AG09309 (cell line): ENCODE data around the gene PPM1K.
"Not testable (repeated sequence)": the region's sequence is repeated elsewhere in the genome, so short reads cannot be mapped to it uniquely, and the experiment has no call there.

Source experiments
- DNase-seq: peaks from one replicate; pipeline ENCODE4 v3.0.0-alpha.2; 2010; ENCODE audit warnings: low read depth
- H3K4me3 ChIP-seq: 2 replicates; pipeline ENCODE4 v1.5.1; 2011; ENCODE audit warnings: mild to moderate bottlenecking, low read depth, low read length, moderate library complexity; ENCODE audit not compliant: control insufficient read depth
- CTCF ChIP-seq: IDR thresholded peaks from 2 replicates; pipeline ENCODE4 v1.5.1; 2011; ENCODE audit warnings: mild to moderate bottlenecking, low read depth, low read length, inconsistent platforms; ENCODE audit not compliant: insufficient read depth, control insufficient read depth; ENCODE audit errors: missing control alignments

PPM1K gene

GRCh38 chr4:88315460-88316017 is 31.2 kb upstream of the PPM1K start:
- TF ChIP-seq CTCF = no peak
- no peak overlapping the region for H3K4me3 ChIP-seq
- DNase-seq = no peak

- DNase-seq, H3K4me3 ChIP-seq: not testable (repeated sequence)
Observed at GRCh38 chr4:88313088-88313624, 28.8 kb upstream of the PPM1K start.

GRCh38 chr4:88308587-88308986 is 24.2 kb upstream of the PPM1K start:
- no peak for DNase-seq
- H3K4me3 ChIP-seq = no peak overlapping the region
- TF ChIP-seq CTCF = no peak

GRCh38 chr4:88297725-88298454 is 13.5 kb upstream of the PPM1K start:
- no peak overlapping the region for H3K4me3 ChIP-seq
- no peak for TF ChIP-seq CTCF
- no peak for DNase-seq

- no peak overlapping the region for H3K4me3 ChIP-seq
- no peak for TF ChIP-seq CTCF
- no peak for DNase-seq
Observed at GRCh38 chr4:88297212-88297516, 12.8 kb upstream of the PPM1K start.

- no peak for DNase-seq
- TF ChIP-seq CTCF = no peak
- no peak overlapping the region for H3K4me3 ChIP-seq
Observed at GRCh38 chr4:88296413-88297211, 12.3 kb upstream of the PPM1K start.

- DNase-seq = no peak
- no peak for TF ChIP-seq CTCF
- H3K4me3 ChIP-seq = no peak overlapping the region
Observed at GRCh38 chr4:88295656-88296055, 11.3 kb upstream of the PPM1K start.
